ENCODE results near the gene C16orf89.
A peak's percentile ranks its signal among the peaks of the same experiment; 100 is the strongest.
"Not testable (repeated sequence)": the region's sequence is repeated elsewhere in the genome, so short reads cannot be mapped to it uniquely, and the experiment has no call there.

C16orf89 gene, protein sequence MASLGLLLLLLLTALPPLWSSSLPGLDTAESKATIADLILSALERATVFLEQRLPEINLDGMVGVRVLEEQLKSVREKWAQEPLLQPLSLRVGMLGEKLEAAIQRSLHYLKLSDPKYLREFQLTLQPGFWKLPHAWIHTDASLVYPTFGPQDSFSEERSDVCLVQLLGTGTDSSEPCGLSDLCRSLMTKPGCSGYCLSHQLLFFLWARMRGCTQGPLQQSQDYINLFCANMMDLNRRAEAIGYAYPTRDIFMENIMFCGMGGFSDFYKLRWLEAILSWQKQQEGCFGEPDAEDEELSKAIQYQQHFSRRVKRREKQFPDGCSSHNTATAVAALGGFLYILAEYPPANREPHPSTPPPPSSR

DNA sequence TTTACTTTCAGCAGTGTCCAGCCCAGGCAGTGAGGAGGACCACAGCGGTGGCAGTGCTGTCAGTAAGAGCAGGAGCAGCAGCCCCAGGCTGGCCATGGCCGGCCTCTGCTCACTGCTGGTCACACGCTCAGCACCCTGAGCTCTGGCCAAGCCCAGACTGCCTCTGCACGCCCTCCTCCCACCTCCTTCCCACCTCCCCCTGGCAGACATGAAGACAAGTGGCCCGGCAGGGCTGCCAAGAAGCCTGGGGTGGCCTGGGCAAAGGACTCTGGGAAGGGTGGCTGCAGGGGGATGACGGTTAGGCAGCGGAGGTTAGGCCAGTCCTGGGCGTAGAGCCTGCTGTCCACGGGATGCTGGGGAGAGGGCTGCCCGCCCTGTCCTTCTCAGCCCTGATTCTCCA, at the start of gene C16orf89:
Gene C16orf89, minus strand, starts transcription at position 144 of the 400 bp plus-strand sequence. Its CDS starts 48 bp downstream, at position 96.
- no peak for DNase-seq

DNA sequence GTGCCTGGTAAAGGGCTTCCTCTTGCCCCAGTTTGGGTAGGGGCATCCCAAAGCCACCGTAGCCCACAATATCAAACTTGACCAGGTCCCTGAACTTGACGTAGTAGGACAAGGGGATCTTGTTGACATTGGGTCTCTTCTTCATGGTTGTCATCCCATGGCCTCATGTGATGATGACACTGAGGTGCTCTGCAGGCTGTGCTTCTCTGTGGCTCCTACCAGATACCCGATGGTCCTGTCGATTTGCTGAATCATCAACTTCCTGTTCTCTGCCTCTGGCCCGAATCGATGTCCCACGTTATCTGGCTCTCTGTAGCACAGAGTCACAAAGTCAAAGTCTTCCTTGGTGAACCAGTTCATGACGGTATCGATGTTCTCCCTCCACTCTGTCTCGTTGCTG, 45.2 kb upstream of the C16orf89 start:
- not testable (repeated sequence) for DNase-seq

DNA sequence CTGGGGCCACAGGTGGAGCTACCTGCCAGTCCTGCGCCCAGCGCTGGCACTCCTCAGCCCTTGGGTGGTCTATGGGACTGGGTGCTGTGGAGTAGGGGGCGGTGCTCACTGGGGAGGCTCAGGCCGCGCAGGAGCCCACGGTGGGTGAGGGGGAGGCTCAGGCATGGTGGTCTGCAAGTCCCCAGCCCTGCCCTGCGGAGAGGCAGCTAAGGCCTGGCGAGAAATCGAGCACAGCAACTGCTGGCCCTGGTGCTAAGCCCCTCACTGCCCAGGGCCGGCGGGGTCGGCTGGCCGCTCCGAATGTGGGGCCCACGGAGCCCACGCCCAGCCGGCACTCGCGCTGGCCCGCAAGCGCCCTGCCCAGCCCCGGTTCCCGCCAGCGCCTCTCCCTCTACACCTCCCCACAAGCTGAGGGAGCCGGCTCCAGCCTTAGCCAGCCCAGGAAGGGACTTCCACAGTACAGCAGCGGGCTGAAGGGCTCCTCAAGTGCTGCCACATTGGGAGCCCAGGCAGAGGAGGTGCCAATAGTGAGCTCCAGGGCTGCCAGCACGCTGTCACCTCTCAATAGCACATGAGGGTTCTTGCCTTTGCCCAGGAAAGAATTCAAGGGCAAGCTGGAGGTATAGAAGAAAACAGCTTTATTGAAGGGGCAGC, 42.9 kb upstream of the C16orf89 start:
- no peak for DNase-seq

DNA sequence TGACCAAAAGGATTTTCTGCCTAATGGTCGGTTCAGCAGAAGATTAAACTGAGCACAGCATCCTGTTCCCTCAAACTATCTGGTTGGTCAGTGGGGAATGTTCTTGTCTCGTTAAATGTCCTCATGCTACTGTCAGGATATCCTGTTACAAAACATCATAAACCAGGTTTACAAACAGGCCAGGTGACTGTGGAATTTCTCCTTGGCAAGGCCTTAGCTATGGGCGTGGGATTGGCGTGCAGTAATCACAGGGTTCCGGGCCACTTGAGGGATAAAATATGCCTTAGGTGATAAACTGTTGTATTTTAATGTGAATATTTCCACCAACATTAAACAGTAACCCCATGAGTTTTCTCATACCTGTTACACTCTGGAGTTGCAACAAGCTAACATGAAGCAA, 39.3 kb upstream of the C16orf89 start:
- DNase-seq = not testable (repeated sequence)

DNA sequence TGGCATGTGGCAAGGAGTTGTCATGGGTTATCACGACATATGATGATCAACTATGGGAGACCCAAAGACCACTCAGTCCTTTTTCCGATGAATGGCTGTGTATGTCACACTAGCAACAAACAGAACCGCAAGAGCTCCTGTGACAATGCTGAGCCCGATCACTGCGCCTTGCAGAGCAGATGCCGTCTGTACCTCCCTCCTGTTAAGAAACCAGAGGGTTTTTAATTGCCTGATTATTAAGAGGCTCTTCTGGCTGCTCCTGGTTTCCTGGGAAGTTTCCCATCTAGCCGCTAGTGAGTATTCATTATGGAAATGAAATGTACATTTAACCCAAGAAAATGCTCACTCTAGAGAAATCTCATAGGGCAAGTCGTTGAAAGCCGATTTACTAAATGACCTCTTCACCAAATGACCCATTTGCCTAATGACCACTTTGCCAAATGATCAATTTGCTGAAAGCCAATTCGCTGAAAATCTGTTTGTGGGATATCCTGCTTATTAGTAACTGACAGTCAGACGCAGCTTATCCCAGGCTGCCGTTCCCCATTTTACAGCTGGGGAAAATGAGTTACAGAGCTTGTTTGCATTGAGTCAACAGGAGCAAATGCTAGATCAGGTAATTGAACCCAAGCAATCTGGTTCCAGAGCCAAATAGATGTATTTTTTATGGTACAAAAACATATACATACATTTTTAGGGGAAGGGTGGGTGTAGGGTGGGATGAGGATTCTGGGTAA, 37.7 kb upstream of the C16orf89 start:
- DNase-seq = not testable (repeated sequence)

DNA sequence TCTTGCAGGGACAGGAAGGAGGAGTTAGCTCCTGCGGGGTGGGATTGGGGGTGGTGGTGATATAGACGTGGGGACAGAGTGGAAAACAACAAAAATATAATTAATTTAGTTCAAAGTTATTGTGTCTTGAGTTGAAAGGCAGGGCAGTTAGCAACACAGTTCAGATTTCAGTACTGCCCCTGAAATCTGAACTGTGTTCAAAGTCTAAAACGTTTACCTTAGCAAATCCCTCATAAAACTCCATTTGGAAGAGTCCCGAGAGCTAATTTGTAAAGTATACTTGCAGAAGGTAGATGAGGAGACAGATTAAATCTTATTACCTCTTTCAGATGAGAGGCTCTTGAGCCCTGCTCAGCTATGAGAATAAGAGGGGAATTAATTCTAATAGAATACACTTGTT, 33.4 kb upstream of the C16orf89 start:
- DNase-seq = not testable (repeated sequence)

DNA sequence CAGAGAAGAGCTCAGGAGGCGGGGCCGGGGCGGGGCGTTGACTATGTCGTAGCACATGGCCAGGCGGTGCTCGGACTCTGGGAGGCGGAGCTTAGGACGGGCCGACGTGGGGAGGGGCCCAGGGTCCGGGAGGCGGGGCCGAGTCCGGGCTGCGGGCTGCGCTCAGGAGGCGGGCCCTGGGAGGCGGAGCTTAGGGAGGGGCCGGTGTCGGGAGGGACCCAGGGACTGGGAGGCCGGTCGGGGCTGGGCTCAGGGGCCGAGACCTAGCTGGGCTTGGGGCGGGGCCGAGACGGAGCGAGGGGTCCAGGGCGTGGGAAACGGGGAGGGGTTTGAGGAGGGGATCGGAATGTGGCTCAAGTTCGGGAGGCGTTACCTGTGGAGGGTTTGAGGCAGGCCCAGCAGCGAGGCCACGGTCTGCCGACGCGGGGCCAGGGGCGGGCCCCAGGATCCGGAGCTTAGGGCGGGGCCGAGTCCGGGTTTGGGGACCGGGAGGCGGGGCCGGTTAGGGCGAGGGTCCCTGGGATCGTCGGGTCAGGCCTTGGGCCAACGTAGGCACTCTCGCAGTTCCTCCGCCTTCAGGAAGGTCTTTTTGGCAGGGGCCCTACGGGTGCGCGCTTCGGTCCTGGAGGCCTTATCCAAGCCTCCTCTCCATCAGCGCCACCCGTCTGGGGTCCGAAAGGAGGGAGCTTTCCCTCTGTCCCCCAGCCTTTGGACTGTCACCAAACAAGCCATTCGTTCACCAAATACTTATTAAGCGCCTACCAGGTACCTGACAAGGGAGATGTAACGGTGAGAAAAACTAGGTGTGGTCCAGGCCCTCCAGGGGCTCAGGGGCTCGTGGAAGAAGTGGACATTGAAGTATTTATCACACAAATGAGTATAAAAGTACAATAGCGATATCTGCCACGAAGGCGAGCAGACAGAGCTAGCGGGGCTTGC, 32.7 kb upstream of the C16orf89 start:
- DNase-seq = peak; percentile 80

DNA sequence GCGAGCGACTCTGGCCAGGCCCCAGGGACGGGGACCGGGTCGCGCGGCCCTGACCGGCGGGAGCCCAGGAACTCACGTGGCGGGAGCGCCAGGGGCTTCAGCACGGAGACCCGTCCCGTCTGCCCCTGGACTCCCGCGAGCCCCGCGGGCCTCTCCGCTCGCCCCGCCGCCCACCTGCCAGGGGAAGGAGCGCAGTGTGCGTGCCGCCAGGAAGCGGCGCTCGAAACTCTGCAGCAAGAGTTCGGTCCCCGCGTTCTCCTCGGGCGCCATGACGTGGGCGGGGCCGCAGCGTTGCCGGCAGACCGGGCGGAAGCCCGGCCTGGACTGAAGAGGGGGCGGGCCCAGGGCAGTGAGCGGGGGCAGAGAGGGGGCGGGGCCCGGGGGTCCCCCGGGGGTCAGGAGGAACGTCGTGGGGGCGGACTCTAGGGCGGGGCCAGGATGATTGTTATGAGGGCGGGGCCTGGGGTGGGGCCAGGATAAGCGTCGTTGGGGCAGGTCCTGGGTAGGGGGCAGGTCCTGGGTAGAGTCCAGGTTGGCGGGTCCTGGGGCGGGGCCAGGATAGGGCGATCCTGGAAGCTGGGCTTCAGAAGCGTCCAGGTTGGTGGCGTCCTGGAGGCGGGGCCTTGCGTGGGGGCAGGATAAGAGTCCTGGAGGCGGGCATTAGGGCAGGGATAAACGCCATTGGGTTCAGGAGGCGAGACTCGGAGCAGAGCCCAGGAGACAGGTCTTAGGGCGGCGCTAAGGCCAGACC, 31.9 kb upstream of the C16orf89 start, which contains the start of gene EEF2KMT:
Gene EEF2KMT, minus strand, starts transcription at position 326 of the 751 bp plus-strand sequence. Its CDS starts 56 bp downstream, at position 270.
- peak; percentile 96 for DNase-seq

DNA sequence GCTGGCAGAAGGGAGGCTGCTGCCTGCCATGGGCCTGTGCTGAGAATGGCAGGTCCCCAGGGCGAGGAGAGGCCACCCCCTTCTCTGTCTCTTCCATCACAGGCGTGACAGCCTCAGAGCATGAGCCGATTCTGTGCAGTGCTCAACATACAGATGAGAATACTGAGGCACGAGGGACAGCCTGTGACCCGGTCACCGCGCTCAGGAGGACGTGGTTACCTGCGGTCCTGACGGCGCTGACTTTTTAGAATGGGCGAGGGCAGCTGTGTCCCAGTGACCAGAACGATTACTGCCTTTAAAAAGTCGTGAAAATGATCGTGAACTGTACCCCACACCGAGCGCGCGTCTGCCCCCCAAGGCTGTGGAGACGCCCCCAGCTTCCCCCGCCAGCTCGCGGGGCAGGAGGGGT, 31.3 kb upstream of the C16orf89 start:
- peak; percentile 69 for DNase-seq

DNA sequence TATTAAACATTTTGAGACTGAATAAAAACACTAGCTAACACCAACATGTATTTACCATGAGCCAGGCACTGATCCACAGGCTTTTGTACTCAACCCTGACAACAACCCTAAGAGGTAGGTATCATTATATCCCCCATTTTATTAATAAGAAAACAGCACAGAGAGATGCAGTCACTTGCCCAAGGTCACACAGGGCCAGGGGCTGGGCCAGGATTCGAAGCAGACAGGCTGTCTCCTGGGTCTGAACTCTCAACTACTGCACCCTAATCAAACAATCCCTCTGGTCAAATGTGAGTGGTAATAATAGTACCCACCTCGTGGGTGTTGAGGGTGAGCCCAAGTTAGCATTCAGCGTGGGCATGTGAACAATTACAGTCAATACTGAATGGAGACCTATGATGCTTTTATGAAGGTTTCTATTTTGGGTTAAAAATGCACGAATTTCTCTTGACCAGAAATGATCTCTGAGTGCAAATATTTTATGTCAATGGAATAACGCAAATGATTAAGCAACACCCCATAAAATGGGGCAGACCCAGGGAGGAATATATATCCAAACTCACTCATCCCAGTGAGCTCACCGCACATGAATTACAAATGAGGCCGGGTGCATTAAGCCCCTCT, 30.8 kb upstream of the C16orf89 start:
- DNase-seq = not testable (repeated sequence)

DNA sequence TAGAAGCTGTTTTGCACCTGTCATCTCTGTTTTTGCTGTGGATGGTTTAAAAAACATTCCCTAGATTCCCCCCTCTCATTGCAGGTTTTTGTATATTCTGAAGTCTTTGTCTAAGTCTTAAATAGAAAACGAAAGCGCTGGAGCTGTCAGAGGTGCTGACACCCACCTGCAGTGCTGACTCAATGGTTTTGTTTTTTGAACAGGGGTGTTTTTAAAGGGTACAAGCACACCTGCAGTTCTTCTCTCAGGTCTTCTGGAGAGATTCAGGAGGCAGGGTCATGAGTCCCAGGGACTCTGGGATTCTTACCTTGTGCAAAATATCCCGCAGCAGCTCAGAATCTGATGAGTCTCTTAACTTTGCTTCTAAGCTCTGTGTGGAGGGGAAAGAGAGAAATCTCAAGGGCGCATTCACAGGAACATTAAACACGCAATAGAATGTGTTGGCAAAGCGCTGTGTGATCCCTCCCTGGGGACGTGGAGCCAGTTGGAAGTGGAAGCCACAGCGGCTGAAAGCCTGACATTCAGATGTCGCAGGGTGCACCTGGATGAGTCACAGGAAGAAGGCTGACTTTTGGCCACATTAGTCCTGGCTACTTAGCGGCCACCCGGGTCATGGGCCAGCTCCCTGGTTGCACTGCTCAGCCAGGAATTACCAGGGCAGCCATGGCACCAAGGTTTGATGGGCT, 29.5 kb upstream of the C16orf89 start:
- not testable (repeated sequence) for DNase-seq

DNA sequence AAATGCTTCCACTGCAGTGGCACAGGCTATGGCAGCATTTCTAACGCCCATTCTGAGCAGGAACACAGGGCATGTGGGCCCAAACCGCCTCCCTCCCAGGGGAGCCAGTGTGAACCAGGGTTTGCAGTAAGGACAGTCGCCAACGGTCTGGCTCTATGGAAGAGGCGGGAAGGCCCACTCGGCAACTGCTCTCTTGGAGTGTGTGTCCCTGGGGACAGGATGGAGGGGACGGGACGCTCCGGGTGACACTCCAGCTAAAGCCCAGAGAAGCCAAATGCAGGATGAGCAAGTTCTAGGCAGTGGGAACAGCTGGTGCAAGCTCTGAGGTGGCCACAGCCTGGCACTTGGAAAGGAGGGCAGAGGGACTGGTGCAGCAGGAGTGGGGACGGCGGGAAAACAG, 28.0 kb upstream of the C16orf89 start:
- not testable (repeated sequence) for DNase-seq

DNA sequence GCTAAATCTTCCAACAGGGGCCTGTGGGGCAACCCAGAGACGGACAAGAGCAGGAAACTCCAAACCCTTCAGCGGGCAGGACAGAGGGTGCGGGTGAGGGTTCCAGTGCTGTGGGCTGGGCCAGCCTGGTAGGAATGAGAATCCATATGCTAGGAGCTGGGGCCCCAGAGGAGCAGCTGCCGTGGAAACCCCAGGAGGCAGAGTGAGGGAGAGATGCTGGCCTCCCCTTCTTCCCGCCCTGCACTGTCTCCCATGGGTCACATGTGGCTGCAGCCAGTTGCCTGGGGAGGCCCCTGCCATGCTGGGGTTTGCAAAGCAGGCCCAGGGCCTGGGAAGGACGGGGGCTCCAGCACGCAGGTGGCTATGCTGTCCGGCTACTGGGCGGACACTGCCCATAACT, 27.3 kb upstream of the C16orf89 start:
- DNase-seq = not testable (repeated sequence)

DNA sequence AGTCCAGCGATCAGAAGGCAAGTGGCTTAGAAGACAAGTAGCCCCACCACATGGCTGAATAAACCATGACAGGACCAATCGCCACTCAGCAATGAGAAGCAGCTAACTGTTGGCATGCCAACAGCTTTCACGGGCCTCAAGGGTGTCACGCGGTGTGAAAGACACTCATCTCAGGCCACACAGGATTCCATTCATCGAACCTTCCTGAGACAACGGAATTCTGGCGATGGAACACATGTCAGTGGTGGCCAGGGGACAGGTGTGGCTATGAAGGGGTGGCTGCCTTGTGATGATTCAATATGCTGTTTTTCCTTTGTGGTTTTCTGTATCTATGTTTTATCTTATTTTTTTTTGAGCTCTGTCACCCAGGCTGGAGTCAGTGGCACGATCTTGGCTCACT, 24.8 kb upstream of the C16orf89 start:
- DNase-seq = not testable (repeated sequence)

DNA sequence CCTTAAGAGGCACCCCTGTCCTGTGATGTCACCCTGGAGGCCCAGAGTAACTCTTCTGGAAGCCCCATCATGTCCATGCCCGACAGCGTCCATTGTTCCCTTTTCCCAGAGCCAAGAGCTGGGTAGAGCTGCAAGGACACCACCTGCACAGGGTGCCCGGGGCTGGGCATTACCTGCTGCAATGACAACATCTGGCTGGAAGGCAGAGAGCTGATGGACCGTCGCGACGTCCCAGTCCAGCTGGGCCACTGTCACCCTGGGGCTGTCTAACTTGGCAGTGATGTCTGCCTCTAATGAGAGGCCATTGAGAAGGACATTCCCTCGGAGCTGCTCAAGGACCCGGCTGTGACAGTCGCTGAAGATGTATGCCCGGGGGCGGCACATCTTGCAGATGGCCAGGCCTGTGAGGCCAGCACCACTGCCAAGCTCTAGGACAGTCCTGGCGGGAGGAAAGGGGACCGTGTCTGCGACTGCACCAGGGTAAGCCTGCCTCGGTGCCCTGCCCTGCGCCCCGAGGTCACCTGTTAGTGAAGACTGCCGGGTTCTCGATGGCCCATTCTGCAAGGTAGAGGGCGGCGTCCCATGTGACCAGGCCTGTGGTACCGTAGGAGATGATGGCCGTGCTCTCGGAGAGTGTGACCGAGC, 24.3 kb upstream of the C16orf89 start:
- DNase-seq = not testable (repeated sequence)

DNA sequence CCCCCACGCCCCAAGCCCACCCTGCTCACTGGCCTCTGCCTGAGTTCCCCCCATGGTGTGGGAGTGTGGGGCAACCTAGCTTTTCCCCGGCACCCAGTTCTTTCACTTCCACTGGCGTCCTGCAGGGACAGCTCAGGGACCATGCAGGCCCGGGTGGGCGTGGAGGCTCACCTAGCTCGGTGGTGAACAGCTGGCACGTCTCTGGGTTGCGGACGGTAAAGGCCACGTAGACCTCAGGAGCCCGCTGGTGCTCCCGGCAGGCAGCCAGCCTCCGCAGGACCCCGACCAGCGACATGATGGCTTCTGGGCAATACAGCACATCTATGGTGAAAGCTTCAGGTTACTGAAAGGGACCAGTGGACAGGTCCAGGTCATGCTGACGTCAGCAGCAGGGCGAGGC, 23.2 kb upstream of the C16orf89 start:
- DNase-seq = not testable (repeated sequence)

DNA sequence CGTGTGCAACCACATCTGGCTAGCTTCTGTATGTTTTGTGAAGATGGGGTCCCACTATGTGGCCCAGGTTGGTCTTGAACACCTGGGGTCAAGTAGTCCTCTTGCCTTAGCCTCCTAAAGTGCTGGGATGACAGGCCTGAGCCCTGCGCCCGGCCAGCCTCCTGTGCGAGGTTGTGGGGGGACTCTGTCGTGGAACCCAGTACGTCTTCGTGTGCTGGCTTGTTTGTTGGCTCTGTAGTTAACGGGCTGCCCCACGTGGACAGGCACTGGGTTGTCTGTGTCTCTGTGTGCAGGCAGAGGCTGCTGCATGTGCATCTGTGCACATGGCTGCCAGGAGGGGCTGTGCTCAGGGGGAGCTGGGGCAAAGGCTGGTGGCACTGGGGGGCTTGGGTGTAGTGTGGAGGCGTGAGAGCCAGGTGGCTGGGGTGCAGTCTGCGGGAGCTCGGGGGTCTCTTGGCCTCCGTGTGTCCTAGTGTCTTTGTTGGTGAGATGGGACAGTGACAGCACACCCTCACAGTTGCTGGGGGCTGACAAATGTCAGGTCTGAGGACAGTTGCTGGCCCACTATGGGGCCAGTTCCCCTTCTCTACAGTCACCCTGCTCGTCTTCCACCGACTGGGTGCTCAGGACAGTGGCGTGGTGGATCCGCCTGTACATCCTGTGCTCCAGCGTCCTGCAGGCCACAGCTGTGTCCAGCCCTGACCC, 22.5 kb upstream of the C16orf89 start:
- DNase-seq = not testable (repeated sequence)

DNA sequence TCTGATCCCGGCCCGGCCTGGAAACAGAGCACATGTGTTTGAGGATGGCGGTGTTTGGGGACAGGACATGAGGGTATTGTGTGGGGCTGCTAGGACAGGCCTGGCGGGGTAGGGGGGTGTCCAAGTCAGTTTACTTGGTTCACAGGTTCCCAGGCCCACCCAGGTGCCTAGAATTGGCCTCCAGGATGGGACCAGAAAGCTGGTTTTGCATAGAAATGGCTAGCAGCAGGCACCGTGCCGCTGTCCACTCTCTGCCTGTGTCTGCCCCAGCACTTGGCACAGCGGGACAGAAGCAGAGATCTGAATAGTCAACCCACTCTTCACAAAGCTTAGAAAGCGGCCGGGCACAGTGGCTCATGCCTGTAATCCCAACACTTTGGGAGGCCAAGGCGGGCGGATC, 20.0 kb upstream of the C16orf89 start:
- DNase-seq = not testable (repeated sequence)

DNA sequence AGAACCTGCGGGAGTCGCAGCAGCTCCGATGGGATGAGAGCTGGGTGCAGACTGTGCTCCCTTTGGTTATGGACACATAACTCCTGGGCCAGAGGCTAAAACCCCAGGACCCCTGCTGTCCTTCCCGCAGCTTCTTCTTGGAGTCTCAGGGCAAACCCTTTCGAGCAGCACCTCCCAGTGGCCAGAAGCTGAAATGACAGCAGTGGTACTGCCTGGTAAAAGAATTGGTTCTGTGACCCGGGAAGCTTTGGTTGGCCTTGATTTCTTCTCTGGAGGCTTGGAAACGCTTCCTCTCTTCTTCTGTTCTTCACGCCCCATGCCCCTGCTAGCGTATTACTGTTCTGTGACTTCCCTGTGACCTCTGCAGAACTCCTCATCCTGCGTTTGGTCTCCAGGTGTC, 19.0 kb upstream of the C16orf89 start:
- peak; percentile 74 for DNase-seq
